CD14-positive monocyte (primary cell): Measurements from ENCODE around the gene LIX1L. TPM values are rescaled to one million over a fixed set of nuclear protein-coding genes. Genes with fewer than 3 reads are reported as not detected.

Source experiments
- DNase-seq, 3 donors: peaks; one replicate each; pipeline ENCODE4 v3.0.0-alpha.2; 2011 to 2022
- H2AFZ ChIP-seq: 2 replicates; pipeline ENCODE4 v1.6.0; 2012; ENCODE audit warnings: mild to moderate bottlenecking, low read depth, low read length, inconsistent platforms; ENCODE audit not compliant: insufficient read depth, poor library complexity, severe bottlenecking
- H3K27ac ChIP-seq, 2 donors: 1 replicate in 1 of 2; 2 replicates in 1 of 2; pipeline ENCODE4 v1.5.1; 2012 to 2013; ENCODE audit warnings: low read length in 2 of 2, control low read depth in 1 of 2, inconsistent platforms in 1 of 2, low read depth in 1 of 2, mild to moderate bottlenecking in 1 of 2
- H3K27me3 ChIP-seq, 2 donors: one replicate each; pipeline versions ENCODE4 v1.6.0 to v1.6.1; 2011 to 2013; ENCODE audit warnings: low read length in 2 of 2; ENCODE audit not compliant: control insufficient read depth in 2 of 2, insufficient read depth in 2 of 2
- H3K36me3 ChIP-seq, 2 donors: replicated peaks in 1 of 2; 1 replicate in 1 of 2; 2 replicates in 1 of 2; pipeline versions ENCODE4 v1.5.1 to v1.6.1; 2012 to 2013; ENCODE audit warnings: low read length in 2 of 2, control low read depth in 1 of 2, inconsistent platforms in 1 of 2, mild to moderate bottlenecking in 1 of 2; ENCODE audit not compliant: insufficient read depth in 2 of 2, control insufficient read depth in 1 of 2
- H3K4me1 ChIP-seq, 2 donors: 1 replicate in 1 of 2; 2 replicates in 1 of 2; pipeline versions ENCODE4 v1.5.1 to v1.6.1; 2012 to 2013; ENCODE audit warnings: low read length in 2 of 2, control low read depth in 1 of 2, inconsistent platforms in 1 of 2, mild to moderate bottlenecking in 1 of 2, moderate library complexity in 1 of 2; ENCODE audit not compliant: insufficient read depth in 2 of 2, control insufficient read depth in 1 of 2
- H3K4me2 ChIP-seq: replicated peaks from 2 replicates; pipeline ENCODE3; 2012; ENCODE audit warnings: low read length, moderate library complexity, mild to moderate bottlenecking; ENCODE audit not compliant: poor library complexity, severe bottlenecking; ENCODE audit errors: extremely low read depth
- H3K4me3 ChIP-seq, 3 experiments: fragments of 200-600 bp in 1 of 3; sonication (generic) in 1 of 3; replicated peaks in 1 of 3; 1 replicate in 2 of 3; 2 replicates in 1 of 3; pipeline ENCODE4 v1.5.1; 2011 to 2013; ENCODE audit warnings: low read length in 3 of 3, mild to moderate bottlenecking in 3 of 3, control low read depth in 2 of 3, low read depth in 2 of 3, inconsistent platforms in 1 of 3, moderate library complexity in 1 of 3
- H3K79me2 ChIP-seq: 2 replicates; pipeline ENCODE4 v1.6.0; 2012; ENCODE audit warnings: mild to moderate bottlenecking, control low read depth, inconsistent platforms, low read length, moderate library complexity; ENCODE audit not compliant: insufficient read depth
- H3K9ac ChIP-seq: 2 replicates; pipeline ENCODE4 v1.6.0; 2017; ENCODE audit warnings: low read length, mild to moderate bottlenecking; ENCODE audit not compliant: insufficient read depth, poor library complexity, severe bottlenecking
- H3K9me3 ChIP-seq, 2 donors: replicated peaks in 1 of 2; 1 replicate in 1 of 2; 2 replicates in 1 of 2; pipeline versions ENCODE4 v1.5.1 to v1.6.1; 2012 to 2013; ENCODE audit warnings: low read length in 2 of 2, control low read depth in 1 of 2; ENCODE audit not compliant: control insufficient read depth in 1 of 2, insufficient read depth in 1 of 2
- H4K20me1 ChIP-seq: 2 replicates; pipeline ENCODE4 v1.6.0; 2012; ENCODE audit warnings: mild to moderate bottlenecking, low read length, control low read depth, moderate library complexity; ENCODE audit not compliant: insufficient read depth
- H3K27ac Mint-ChIP-seq, 7 donors: one replicate each; pipeline ENCODE4 v1.8.0; 2020; ENCODE audit warnings: mild to moderate bottlenecking in 7 of 7, mixed read lengths in 7 of 7, moderate library complexity in 6 of 7, inconsistent platforms in 2 of 7
- H3K27me3 Mint-ChIP-seq, 3 donors: one replicate each; pipeline ENCODE4 v1.8.0; 2021 to 2022; ENCODE audit warnings: low read depth in 3 of 3, mild to moderate bottlenecking in 3 of 3, mixed read lengths in 3 of 3, moderate library complexity in 3 of 3, inconsistent platforms in 1 of 3
- H3K36me3 Mint-ChIP-seq, 2 donors: one replicate each; pipeline ENCODE4 v1.8.0; 2020; ENCODE audit warnings: mixed read lengths in 2 of 2, inconsistent platforms in 1 of 2, mild to moderate bottlenecking in 1 of 2
- H3K4me1 Mint-ChIP-seq: one replicate; pipeline ENCODE4 v1.8.0; 2020; ENCODE audit warnings: mild to moderate bottlenecking, mixed read lengths
- H3K4me3 Mint-ChIP-seq, 2 donors: one replicate each; pipeline ENCODE4 v1.8.0; 2020; ENCODE audit warnings: mild to moderate bottlenecking in 2 of 2, mixed read lengths in 2 of 2, moderate library complexity in 1 of 2
- H3K9me3 Mint-ChIP-seq, 7 donors: one replicate each; pipeline ENCODE4 v1.8.0; 2020 to 2022; ENCODE audit warnings: mixed read lengths in 7 of 7, mild to moderate bottlenecking in 6 of 7, moderate library complexity in 6 of 7, inconsistent platforms in 2 of 7
- WGBS: methylation state at CpG from one replicate; pipeline ENCODE4 v1.1.5; 2013; ENCODE audit warnings: missing lambda C conversion rate; ENCODE audit not compliant: insufficient coverage; 5-methylcytosine and 5-hydroxymethylcytosine counted together
- intact Hi-C, 2 donors: fragments of 100-400 bp; cut with micrococcal nuclease; formaldehyde crosslinking; loops; one replicate each; pipeline versions ENCODE4 v1.15.0 to v1.15.1; 2023
- polyA plus RNA-seq, 3 donors: library from polyadenylated mRNA; depleted of rRNA in 1 of 3; unstranded in 2 of 3; stranded (reverse) in 1 of 3; fragments of 300-500 nt in 2 of 3; fragments of >200 nt in 1 of 3; fragmentation: Illumina TruSeq in 2 of 3; gene quantifications; 1 replicate in 2 of 3; 2 replicates in 1 of 3; pipeline ENCODE4 v1.2.3, GENCODE V29; 2012 to 2021
- TF ChIP-seq, protein P1 (sequence below): fragments of 200-600 bp; IDR thresholded peaks from one replicate; pipeline ENCODE4 v1.8.0; 2022; ENCODE audit warnings: antibody characterized with exemption, mild to moderate bottlenecking

The LIX1L gene
- polyA plus RNA-seq, 3 donors: 6.3 to 13.6 (median 8.5) TPM

DNA sequence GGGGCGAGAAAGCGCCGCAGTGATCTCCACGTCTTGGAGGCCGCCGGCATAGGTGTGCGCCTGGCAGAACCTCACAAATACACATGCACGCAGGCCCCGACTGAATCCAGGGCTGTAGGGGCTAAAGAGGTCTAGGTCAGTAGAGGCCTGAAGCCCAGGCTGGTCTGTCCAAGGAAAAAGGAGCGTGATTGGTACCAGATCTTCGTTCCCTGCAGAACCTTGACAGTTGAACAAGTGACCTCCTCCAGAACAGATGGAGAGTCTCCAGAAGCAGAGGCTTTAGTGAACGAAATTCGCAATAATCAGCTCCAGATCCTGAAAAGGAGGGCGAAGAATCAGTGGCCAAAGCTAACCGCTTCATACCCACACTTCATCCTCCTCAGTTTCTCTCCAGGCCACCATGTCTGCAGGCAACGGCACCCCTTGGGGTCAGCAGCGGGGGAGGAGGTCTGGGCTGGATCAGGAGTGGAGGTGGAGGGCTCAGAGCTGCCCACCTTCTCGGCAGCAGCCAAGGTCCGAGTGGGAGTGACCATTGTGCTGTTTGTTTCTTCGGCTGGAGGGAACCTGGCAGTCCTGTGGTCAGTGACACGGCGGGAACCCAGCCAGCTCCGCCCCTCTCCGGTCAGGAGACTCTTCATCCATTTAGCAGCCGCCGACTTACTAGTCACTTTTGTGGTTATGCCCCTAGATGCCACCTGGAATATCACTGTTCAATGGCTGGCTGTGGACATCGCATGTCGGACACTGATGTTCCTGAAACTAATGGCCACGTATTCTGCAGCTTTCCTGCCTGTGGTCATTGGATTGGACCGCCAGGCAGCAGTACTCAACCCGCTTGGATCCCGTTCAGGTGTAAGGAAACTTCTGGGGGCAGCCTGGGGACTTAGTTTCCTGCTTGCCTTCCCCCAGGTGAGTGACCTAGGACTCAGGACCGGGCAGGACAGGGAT lies 38.6 kb downstream of the LIX1L start:
- Histone ChIP-seq H3K36me3 (peaks cover 19 to 38% of the 10 kb centered on the region in 2 donors), H2AFZ (peak overlapping the region; percentile 91), H3K79me2 (peaks cover 13% of the 10 kb centered on the region), H3K27me3 (no peaks in the 10 kb centered on the region), H3K9ac (peak overlapping the region; percentile 84), H3K4me2 (peak overlapping the region; percentile 88), H3K4me3 (peak overlapping the region; percentile 70 to 98 (median 88)), H3K27ac (peak overlapping the region; percentile 74 to 82), H4K20me1 (no peaks in the 10 kb centered on the region), H3K4me1 (peaks cover 27 to 39% of the 10 kb centered on the region in 2 donors), H3K9me3 (no peaks in the 10 kb centered on the region)
- Mint-ChIP-seq H3K9me3 (no peaks in the 10 kb centered on the region), H3K36me3 (peaks cover 24 to 37% of the 10 kb centered on the region in 2 donors), H3K27ac (peak overlapping the region; percentile 89 to 97 (median 96)), H3K4me1 (peaks cover 42% of the 10 kb centered on the region), H3K27me3 (peaks cover 0 to 3% (median 2%) of the 10 kb centered on the region in 3 donors), H3K4me3 (peak overlapping the region; percentile 88 to 93)
- TF ChIP-seq, protein P1, sequence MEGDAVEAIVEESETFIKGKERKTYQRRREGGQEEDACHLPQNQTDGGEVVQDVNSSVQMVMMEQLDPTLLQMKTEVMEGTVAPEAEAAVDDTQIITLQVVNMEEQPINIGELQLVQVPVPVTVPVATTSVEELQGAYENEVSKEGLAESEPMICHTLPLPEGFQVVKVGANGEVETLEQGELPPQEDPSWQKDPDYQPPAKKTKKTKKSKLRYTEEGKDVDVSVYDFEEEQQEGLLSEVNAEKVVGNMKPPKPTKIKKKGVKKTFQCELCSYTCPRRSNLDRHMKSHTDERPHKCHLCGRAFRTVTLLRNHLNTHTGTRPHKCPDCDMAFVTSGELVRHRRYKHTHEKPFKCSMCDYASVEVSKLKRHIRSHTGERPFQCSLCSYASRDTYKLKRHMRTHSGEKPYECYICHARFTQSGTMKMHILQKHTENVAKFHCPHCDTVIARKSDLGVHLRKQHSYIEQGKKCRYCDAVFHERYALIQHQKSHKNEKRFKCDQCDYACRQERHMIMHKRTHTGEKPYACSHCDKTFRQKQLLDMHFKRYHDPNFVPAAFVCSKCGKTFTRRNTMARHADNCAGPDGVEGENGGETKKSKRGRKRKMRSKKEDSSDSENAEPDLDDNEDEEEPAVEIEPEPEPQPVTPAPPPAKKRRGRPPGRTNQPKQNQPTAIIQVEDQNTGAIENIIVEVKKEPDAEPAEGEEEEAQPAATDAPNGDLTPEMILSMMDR: no peak
- DNase-seq: peak; percentile 59 to 66 (median 65)
- intact Hi-C loops: loop anchor here (2.0 to 5.0 kb wide), 4 partner anchors 38 to 62 kb away; partner anchors contain the start of genes ANKRD34A (in 1 of the 2), PIAS3 (in 1 of the 2) and POLR3GL (in 1 of the 2)
- 3% methylated on average over 23 of the region's 33 CpGs for WGBS
